BE2C (cell line): ENCODE results near the gene FEM1C.

Experiments used
- DNase-seq: peaks from one replicate; pipeline ENCODE4 v3.0.0-alpha.2; 2020
- H3K27me3 ChIP-seq: fragments of 250-450 bp; sonication (Bioruptor Pico); 2 replicates; pipeline ENCODE4 v1.5.1; 2020; ENCODE audit warnings: mild to moderate bottlenecking
- H3K36me3 ChIP-seq: fragments of 250-450 bp; sonication (Bioruptor Pico); 2 replicates; pipeline ENCODE4 v1.5.1; 2020; ENCODE audit warnings: mild to moderate bottlenecking
- H3K4me1 ChIP-seq: fragments of 250-450 bp; sonication (Bioruptor Pico); 2 replicates; pipeline ENCODE4 v1.5.1; 2020
- H3K4me3 ChIP-seq: 2 replicates; pipeline ENCODE4 v1.5.1; 2011; ENCODE audit warnings: low read depth, low read length
- H3K9me3 ChIP-seq: fragments of 250-450 bp; sonication (Bioruptor Pico); 2 replicates; pipeline ENCODE4 v1.5.1; 2020
- TF ChIP-seq, protein P1 (sequence below): IDR thresholded peaks from 2 replicates; pipeline ENCODE4 v1.5.1; 2012; ENCODE audit warnings: mild to moderate bottlenecking, low read depth, low read length

Gene FEM1C

GRCh38 chr5:115524199-115524847, 20.3 kb downstream of the FEM1C start:
- Histone ChIP-seq H3K4me3 (no peak overlapping the region), H3K27me3 (no peaks in the 10 kb centered on the region), H3K4me1 (no peaks in the 10 kb centered on the region), H3K36me3 (peaks cover 12% of the 10 kb centered on the region), H3K9me3 (no peaks in the 10 kb centered on the region)
- DNase-seq = no peak
- TF ChIP-seq, protein P1, sequence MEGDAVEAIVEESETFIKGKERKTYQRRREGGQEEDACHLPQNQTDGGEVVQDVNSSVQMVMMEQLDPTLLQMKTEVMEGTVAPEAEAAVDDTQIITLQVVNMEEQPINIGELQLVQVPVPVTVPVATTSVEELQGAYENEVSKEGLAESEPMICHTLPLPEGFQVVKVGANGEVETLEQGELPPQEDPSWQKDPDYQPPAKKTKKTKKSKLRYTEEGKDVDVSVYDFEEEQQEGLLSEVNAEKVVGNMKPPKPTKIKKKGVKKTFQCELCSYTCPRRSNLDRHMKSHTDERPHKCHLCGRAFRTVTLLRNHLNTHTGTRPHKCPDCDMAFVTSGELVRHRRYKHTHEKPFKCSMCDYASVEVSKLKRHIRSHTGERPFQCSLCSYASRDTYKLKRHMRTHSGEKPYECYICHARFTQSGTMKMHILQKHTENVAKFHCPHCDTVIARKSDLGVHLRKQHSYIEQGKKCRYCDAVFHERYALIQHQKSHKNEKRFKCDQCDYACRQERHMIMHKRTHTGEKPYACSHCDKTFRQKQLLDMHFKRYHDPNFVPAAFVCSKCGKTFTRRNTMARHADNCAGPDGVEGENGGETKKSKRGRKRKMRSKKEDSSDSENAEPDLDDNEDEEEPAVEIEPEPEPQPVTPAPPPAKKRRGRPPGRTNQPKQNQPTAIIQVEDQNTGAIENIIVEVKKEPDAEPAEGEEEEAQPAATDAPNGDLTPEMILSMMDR = no peak

DNA sequence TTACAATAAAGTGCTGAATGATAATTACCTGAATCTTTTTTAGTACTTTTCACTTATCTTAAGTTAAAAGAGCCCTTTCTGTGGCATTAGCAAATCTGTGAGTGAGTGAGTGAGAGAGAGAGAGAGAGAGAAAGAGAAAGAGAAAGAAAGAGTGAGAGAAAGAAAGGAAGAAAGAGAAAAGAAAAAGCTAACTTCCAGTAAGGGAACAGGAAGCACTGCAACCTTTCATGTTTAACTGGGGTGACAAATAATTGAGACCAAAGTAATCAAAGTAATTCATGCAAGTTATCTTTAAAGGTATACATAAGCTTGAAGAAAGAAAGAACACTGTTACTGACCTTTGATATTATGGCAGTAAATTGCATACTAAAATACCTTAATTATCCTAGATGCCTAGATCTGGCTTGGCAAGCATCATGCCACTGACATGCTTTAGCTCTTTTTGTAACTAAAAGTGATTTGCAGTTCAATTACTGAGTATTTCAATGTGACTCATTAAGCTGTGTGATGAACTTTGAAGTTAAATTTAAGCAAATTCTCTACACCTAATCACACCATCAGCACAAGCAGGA, 21.7 kb downstream of the FEM1C start:
- TF ChIP-seq, protein P1 = no peak
- Histone ChIP-seq H3K27me3 (no peaks in the 10 kb centered on the region), H3K9me3 (no peaks in the 10 kb centered on the region), H3K4me3 (no peak overlapping the region), H3K36me3 (peaks cover 12% of the 10 kb centered on the region), H3K4me1 (no peaks in the 10 kb centered on the region)
- DNase-seq = no peak

DNA sequence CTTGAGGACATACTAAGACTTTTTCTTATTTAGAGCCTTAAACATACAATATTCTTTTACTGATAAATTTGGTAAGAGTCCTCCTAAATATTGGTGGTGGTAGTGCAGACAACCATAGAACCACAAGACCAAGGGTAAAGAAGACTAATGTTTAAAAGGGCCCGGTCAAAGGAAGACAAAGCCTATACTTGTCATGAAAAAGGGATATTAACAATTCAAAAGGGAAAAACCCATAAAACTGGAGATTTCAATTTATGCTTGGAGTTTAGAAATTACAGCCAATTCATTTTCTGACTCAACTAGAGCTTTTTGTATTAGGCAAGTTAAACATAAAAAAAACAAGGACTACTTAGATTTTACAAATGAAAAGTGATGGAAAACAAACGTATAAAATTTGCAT, 24.4 kb downstream of the FEM1C start:
- TF ChIP-seq, protein P1 = no peak
- no peaks in the 10 kb centered on the region for H3K4me1 ChIP-seq
- DNase-seq = no peak
- no peak overlapping the region for H3K4me3 ChIP-seq
- peaks cover 10% of the 10 kb centered on the region for H3K36me3 ChIP-seq
- H3K9me3 ChIP-seq = no peaks in the 10 kb centered on the region
- H3K27me3 ChIP-seq = no peaks in the 10 kb centered on the region

- DNase-seq = no peak
- no peak overlapping the region for H3K4me3 ChIP-seq
- H3K36me3 ChIP-seq = no peaks in the 10 kb centered on the region
- no peaks in the 10 kb centered on the region for H3K27me3 ChIP-seq
- no peaks in the 10 kb centered on the region; the same call in 1 of the 2 replicates for H3K9me3 ChIP-seq
- TF ChIP-seq, protein P1 = no peak
- no peaks in the 10 kb centered on the region for H3K4me1 ChIP-seq
These were observed 28.2 kb downstream of the FEM1C start for GRCh38 chr5:115516372-115516771.

DNA sequence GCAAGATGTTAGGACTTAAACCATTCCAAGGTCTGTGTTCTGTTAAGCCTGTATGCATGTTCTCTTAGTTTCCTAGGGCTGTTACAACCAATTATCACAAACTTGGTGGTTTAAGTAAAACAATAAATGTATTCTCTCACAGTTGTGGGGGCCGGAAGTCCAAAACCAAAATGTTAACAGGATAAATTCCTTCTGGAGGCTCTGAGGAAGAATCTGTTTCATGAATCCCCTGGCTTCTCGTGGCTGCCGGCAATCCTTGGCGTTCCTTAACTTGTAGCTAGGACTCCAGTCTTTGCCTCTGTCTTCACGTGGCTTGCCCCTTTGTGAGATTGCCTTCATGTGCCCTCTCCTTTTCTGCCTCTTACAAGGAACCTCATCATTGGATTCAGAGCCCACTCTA, 30.4 kb downstream of the FEM1C start:
- no peak for DNase-seq
- Histone ChIP-seq H3K4me1 (peaks cover 6% of the 10 kb centered on the region; the same call in 1 of the 2 replicates), H3K27me3 (no peaks in the 10 kb centered on the region), H3K36me3 (no peaks in the 10 kb centered on the region), H3K4me3 (no peak overlapping the region), H3K9me3 (no peaks in the 10 kb centered on the region; the same call in 1 of the 2 replicates)
- TF ChIP-seq, protein P1 = no peak

- TF ChIP-seq, protein P1 = no peak
- no peak overlapping the region for H3K4me3 ChIP-seq
- no peaks in the 10 kb centered on the region for H3K27me3 ChIP-seq
These were observed 32.9 kb downstream of the FEM1C start for GRCh38 chr5:115511632-115512031.

More at GRCh38 chr5:115511632-115512031, 32.9 kb downstream of the FEM1C start:
- H3K4me1 ChIP-seq = peaks cover 8% of the 10 kb centered on the region; the same call in 1 of the 2 replicates
- H3K9me3 ChIP-seq = no peaks in the 10 kb centered on the region; the same call in 1 of the 2 replicates
- no peaks in the 10 kb centered on the region for H3K36me3 ChIP-seq
- DNase-seq = no peak
